ENCODE measurements around the gene GNG2. TPM values are rescaled to one million over a fixed set of nuclear protein-coding genes. Genes with fewer than 3 reads are reported as not detected.

GNG2 gene
- total RNA-seq, 1 experiment from 2014 or later: 7.0 TPM

- Histone ChIP-seq H2BK15ac (ENCODE audit: low read depth, low read length) (no peak overlapping the region), H3K14ac (ENCODE audit: insufficient read depth, low read length) (no peak overlapping the region), H2BK20ac (ENCODE audit: low read depth, low read length, poor library complexity, severe bottlenecking) (no peak overlapping the region), H4K5ac (ENCODE audit: insufficient read length, low read depth, low read length) (no peak overlapping the region), H3K27ac (ENCODE audit: insufficient read length, low read depth, low read length) (no peak overlapping the region), H2AK5ac (ENCODE audit: insufficient read length, low read length) (no peak overlapping the region), H4K8ac (replicated peaks; ENCODE audit: insufficient read length, low read depth, low read length) (no peak overlapping the region), H3K23ac (ENCODE audit: insufficient read length, low read depth, low read length) (no peak overlapping the region), H3K79me1 (ENCODE audit: insufficient read depth, low read depth, low read length, poor library complexity, severe bottlenecking) (no peaks in the 10 kb centered on the region), H3K23me2 (ENCODE audit: insufficient read length, low read depth, low read length, poor library complexity, severe bottlenecking) (no peaks in the 10 kb centered on the region), H3K18ac (ENCODE audit: insufficient read length, low read depth, low read length) (no peak overlapping the region), H3T11ph (ENCODE audit: low read length) (no peak overlapping the region), H3K56ac (ENCODE audit: insufficient read length, low read depth, low read length) (no peak overlapping the region), H3K27me3 (ENCODE audit: insufficient read depth, low read length) (no peaks in the 10 kb centered on the region), H2BK5ac (ENCODE audit: insufficient read length, low read length) (no peak overlapping the region), H3K4me2 (ENCODE audit: insufficient read depth, insufficient read length, low read length) (no peak overlapping the region), H3K4me1 (ENCODE audit: insufficient read depth, low read length) (no peaks in the 10 kb centered on the region), H3K9me3 (ENCODE audit: control insufficient read depth, low read depth, low read length) (no peaks in the 10 kb centered on the region), H2BK12ac (ENCODE audit: insufficient read length, low read depth, low read length) (no peak overlapping the region), H3K4ac (ENCODE audit: low read depth, low read length) (no peak overlapping the region), H2AFZ (ENCODE audit: low read length) (no peak overlapping the region), H4K91ac (ENCODE audit: insufficient read length, low read depth, low read length) (no peak overlapping the region), H2BK120ac (ENCODE audit: low read depth, low read length, poor library complexity, severe bottlenecking) (no peak overlapping the region), H4K20me1 (ENCODE audit: control insufficient read depth, insufficient read depth, insufficient read length) (no peaks in the 10 kb centered on the region), H3K9ac (ENCODE audit: extremely low read depth, insufficient read length, low read length) (no peak overlapping the region), H3K79me2 (ENCODE audit: insufficient read depth, low read length) (no peaks in the 10 kb centered on the region)
- TF ChIP-seq, protein P1, sequence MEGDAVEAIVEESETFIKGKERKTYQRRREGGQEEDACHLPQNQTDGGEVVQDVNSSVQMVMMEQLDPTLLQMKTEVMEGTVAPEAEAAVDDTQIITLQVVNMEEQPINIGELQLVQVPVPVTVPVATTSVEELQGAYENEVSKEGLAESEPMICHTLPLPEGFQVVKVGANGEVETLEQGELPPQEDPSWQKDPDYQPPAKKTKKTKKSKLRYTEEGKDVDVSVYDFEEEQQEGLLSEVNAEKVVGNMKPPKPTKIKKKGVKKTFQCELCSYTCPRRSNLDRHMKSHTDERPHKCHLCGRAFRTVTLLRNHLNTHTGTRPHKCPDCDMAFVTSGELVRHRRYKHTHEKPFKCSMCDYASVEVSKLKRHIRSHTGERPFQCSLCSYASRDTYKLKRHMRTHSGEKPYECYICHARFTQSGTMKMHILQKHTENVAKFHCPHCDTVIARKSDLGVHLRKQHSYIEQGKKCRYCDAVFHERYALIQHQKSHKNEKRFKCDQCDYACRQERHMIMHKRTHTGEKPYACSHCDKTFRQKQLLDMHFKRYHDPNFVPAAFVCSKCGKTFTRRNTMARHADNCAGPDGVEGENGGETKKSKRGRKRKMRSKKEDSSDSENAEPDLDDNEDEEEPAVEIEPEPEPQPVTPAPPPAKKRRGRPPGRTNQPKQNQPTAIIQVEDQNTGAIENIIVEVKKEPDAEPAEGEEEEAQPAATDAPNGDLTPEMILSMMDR (conservative IDR thresholded peaks at IDR 0.05): no peak
- H3K27ac Mint-ChIP-seq: no peak overlapping the region
- H3K4me3 Mint-ChIP-seq: no peak overlapping the region
- H3K9me3 Mint-ChIP-seq: no peaks in the 10 kb centered on the region
- H3K36me3 Mint-ChIP-seq (ENCODE audit: insufficient read depth in 1 of 3, low read depth in 3 of 3): no peaks in the 10 kb centered on the region
- no peaks in the 10 kb centered on the region for H3K27me3 Mint-ChIP-seq (ENCODE audit: low read depth)
- DNase-seq: no peak
- no peaks in the 10 kb centered on the region for H3K4me1 Mint-ChIP-seq
Observed at GRCh38 chr14:51895375-51895774, 35.0 kb downstream of the GNG2 start.
